ENCODE measurements around the gene ZCCHC24.
"Not testable (repeated sequence)": the region's sequence is repeated elsewhere in the genome, so short reads cannot be mapped to it uniquely, and the experiment has no call there.

Gene ZCCHC24

DNA sequence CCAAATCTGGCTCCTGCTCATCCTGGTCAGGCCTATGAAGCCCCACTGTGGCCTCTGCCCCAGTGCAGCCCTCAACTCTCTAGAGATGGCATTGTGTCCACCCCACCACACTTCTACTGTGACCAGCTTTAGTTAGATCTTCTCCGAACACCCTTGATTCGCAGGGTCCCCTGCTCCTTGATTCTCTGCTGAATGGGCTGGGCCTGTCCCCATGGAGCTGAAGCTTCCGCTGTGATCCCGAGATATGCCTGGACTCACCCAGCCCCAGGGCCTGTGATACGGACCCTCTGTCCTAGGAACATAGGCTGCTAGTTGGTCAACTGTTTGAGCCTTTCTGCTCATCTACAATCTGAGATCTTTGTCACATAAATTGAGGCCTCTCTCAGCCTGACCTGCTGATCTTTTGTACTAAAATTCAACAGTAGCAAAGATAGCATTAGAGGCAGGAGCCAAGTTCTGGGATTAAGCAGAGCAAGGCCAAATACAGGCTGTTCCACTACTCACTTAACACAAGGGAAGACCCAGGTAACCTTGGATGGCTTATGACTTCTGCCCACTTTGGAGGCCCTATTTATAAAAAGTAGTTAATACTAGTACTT is 104.7 kb downstream of the ZCCHC24 start:
- TF ChIP-seq, protein P1, sequence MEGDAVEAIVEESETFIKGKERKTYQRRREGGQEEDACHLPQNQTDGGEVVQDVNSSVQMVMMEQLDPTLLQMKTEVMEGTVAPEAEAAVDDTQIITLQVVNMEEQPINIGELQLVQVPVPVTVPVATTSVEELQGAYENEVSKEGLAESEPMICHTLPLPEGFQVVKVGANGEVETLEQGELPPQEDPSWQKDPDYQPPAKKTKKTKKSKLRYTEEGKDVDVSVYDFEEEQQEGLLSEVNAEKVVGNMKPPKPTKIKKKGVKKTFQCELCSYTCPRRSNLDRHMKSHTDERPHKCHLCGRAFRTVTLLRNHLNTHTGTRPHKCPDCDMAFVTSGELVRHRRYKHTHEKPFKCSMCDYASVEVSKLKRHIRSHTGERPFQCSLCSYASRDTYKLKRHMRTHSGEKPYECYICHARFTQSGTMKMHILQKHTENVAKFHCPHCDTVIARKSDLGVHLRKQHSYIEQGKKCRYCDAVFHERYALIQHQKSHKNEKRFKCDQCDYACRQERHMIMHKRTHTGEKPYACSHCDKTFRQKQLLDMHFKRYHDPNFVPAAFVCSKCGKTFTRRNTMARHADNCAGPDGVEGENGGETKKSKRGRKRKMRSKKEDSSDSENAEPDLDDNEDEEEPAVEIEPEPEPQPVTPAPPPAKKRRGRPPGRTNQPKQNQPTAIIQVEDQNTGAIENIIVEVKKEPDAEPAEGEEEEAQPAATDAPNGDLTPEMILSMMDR (IDR thresholded peaks at IDR 0.05; ENCODE audit: low read depth, low read length, missing control alignments) = no peak
- H3K4me3 ChIP-seq (ENCODE audit: low read depth, low read length) = no peak overlapping the region

DNA sequence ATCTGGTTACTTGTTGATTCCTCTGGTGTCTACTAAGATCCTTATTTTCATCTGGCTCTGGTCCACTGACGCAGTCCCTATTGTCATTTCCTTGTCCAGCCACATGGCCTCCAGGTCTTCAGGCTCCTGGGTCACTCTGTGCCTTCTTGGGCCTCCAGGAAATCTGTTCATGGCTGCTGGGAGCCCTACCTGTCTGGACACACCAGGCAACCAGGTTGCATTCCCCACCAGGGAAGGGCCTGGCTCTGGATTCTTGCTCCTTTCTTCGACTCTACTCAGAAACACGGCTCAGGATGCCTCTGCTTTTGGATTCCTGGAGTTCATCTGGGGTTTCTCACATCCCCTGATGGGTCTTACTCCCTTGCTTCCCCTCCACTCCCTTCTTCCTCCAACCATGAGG is 106.2 kb downstream of the ZCCHC24 start:
- DNase-seq (ENCODE audit: low read depth) = no peak
- TF ChIP-seq, protein P1 (IDR thresholded peaks at IDR 0.05; ENCODE audit: low read depth, low read length, missing control alignments) = no peak
- H3K4me3 ChIP-seq (ENCODE audit: low read depth, low read length) = no peak overlapping the region

More for the DNA sequence above, 104.7 kb downstream of the ZCCHC24 start:
- no peak for DNase-seq (ENCODE audit: low read depth)

DNA sequence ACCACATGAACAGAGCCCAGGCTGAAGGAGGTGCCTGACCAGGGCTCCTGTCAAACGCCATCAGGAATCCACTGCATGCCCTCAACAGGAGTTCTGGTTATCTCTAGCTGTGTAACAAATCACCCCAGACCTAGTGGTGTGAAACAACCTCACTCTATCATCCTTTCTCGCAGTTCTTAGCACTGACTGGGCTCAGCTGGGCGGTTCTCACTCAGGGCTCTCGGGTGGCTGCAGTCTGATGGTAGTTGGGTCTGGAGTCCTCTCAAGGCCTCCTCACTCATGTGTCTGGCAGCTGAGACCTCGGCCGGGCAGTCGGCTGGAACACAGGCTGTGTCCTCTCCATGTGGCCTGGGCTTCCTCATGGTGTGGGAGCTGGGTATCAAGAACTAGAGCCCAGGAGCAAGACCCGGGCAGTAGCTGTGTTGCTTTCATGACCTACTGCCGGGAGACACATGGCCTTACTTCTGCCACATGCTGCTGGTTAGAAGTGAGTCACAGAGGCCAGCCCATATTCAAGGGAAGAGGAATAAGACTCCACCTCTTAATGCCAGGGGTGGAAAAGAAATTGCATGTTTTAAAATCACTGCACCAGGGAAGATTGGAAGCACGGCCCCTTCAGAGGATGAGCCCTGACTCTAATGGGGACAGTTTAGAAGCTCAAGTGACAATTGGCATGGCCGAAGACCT is 107.5 kb downstream of the ZCCHC24 start:
- not testable (repeated sequence) for DNase-seq (ENCODE audit: low read depth)

DNA sequence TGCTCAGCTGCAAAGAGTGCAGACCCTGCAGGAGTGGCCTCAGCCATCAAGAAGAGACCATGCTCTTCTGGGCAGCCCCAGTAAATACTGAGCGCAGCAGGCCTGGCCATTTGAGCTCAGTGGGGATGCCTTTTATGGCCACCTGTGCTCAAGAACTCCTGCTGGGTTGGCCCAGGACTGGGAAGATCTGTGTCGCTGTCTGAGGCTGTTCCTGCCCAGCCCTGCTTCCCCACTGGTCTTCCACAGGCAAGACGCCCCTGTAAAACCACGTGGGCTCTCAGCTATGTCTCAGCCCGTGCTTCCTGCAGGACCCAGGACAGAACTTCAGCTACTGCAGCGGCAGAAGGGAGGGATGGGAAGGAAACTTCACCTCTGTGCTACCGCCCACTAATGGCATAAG is 108.7 kb downstream of the ZCCHC24 start:
- TF ChIP-seq, protein P1 (IDR thresholded peaks at IDR 0.05; ENCODE audit: low read depth, low read length, missing control alignments) = no peak
- H3K4me3 ChIP-seq (ENCODE audit: low read depth, low read length) = no peak overlapping the region
- DNase-seq (ENCODE audit: low read depth) = no peak

More for the DNA sequence above, 107.5 kb downstream of the ZCCHC24 start:
- not testable (repeated sequence) for H3K4me3 ChIP-seq (ENCODE audit: low read depth, low read length)

DNA sequence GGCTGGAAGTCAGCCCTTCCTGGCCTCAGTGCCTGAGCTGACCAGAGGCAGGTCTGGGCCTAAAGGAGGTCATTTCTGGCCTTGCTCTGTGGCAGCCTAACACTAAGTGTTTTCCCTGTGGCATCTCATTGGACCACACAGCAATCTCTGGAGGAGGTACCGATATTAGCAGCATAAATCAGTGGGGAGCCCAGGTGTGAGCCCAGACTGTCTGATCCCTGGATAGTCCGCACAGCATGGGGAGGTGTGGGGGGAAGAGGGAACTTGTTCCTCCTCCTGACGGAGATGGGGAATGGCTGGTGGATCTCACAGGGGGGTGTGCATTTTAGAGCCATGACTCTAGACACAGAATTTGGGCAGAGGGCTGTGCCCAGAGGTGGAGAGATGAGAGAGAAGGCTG is 109.1 kb downstream of the ZCCHC24 start:
- TF ChIP-seq, protein P1 (IDR thresholded peaks at IDR 0.05; ENCODE audit: low read depth, low read length, missing control alignments) = no peak
- no peak overlapping the region for H3K4me3 ChIP-seq (ENCODE audit: low read depth, low read length)

GRCh38 chr10:79335470-79336235 is 109.8 kb downstream of the ZCCHC24 start:
- DNase-seq (ENCODE audit: low read depth) = no peak

More for the DNA sequence above, 109.1 kb downstream of the ZCCHC24 start:
- no peak for DNase-seq (ENCODE audit: low read depth)

GRCh38 chr10:79335094-79335469 is 110.3 kb downstream of the ZCCHC24 start:
- TF ChIP-seq, protein P1 (IDR thresholded peaks at IDR 0.05; ENCODE audit: low read depth, low read length, missing control alignments) = no peak
- DNase-seq (ENCODE audit: low read depth) = no peak
- H3K4me3 ChIP-seq (ENCODE audit: low read depth, low read length) = no peak overlapping the region

More at GRCh38 chr10:79335470-79336235, 109.8 kb downstream of the ZCCHC24 start:
- TF ChIP-seq, protein P1 (IDR thresholded peaks at IDR 0.05; ENCODE audit: low read depth, low read length, missing control alignments) = no peak
- H3K4me3 ChIP-seq (ENCODE audit: low read depth, low read length) = no peak overlapping the region
